Bone marrow (tissue), 2 donors: ENCODE measurements around the gene MDGA2.

Experiments used
- DNase-seq, 2 donors: peaks; one replicate each; lab custom pipeline; 2025; lab: John Stamatoyannopoulos, UW

MDGA2 gene

DNA sequence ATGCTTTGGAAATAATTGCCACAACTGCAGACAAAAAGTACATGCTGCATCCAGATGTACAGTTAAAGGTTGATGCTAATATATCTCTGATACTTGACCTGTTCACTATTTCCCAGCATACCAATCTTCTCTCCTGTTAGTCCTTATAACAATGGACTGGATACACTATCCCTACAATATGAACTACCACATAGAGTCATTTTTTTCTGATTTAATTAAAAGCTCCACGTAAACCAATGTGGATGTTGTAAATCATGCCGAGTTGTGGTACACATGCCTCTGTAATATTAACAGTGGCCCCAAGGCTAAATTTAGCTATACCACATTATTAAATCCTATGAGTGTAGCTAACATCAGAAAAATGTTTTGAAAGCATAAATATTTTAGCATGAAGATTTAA lies 554.8 kb downstream of the MDGA2 start:
- no peak for DNase-seq

DNA sequence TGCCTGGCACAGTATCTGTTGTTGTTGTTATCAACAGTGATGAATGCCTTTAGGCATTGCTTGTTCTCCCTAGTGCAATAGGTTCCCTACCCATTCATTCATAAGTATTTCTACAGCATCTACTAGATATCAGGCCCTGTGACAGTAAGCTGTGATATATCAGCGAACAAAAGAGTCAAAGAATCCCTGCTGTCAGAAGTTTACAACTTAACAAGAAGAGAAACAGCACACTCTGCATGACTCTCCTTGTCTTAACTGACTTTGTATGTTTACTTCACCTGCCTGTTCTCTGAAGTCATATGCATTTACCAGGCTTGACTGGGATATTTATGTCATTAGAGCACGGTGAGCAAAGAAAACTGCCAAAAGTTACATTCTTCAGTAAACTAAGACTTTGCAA lies 571.6 kb downstream of the MDGA2 start:
- no peak for DNase-seq

DNA sequence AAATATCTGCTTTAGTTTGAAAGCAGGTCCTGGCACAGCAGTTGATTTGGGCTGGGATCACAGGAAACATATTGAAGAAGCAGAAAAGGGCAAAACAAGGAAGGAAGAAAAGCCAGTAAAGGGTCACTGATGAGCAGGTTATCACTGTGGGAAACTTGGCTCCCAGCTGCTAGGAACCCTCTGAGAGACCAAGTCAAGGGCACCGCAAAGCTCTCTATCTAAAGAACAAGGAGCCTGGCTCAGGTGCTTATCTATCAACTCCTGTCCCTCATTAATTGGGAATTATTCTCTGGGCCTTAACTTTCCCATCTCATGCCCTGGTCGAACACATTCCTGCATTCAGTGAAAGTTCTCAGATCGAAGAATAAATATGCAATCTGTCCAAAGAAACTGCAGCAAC lies 572.9 kb downstream of the MDGA2 start:
- DNase-seq: no peak

DNA sequence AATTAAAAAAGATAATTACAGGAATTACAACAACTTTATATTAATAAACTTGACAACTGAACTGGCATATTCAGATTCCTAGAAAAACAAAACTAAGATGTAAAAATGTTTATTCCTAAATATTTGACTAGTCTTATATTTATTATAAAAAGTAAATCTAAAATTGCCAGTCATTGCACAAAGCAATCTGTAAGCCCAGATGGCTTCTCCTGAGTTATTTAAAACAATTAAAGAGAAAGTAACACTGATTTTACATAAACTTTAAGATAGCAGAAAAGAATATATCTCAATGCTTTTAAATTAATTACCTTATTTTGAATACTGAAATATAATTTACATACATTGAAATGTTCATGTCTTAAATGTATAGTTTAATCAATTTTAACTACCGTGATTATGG lies 589.7 kb downstream of the MDGA2 start:
- DNase-seq: no peak

DNA sequence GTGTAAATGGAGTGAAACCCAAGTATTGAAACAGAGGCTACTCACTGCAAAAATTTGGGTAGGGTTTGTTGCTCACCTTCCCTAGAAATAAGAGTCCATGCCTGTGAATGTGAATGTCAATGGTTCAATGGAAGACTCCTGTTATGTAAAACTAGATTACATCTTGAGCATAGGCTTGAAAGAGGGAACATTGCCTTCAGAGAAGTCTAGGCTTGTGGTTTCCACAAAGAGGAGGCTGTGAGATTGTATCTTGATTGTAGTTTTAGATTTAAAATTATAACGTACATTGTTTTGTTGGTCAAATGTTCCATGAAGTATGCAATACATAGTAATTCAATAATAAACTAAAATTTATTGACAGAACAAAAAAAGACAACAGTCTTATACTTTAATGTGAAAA lies 610.1 kb downstream of the MDGA2 start:
- DNase-seq: no peak

DNA sequence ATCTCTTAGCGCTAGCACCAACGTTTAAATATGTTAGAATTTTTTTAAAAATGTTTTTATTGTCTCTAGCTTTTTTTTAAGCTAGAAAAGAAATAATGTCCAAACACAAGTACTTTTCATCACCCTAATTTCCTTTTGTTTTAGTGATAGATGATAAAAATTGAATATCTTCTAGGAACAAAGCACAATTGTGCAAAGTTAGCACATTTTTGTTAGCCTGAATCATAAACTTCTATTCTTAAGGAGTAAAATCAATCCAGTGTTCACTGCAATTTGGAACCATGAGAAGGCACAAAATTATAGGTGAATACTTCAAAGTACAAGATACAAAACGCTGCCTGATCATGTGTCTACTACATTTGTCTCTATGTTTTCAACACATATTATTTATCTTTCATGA lies 615.4 kb downstream of the MDGA2 start:
- no peak for DNase-seq

DNA sequence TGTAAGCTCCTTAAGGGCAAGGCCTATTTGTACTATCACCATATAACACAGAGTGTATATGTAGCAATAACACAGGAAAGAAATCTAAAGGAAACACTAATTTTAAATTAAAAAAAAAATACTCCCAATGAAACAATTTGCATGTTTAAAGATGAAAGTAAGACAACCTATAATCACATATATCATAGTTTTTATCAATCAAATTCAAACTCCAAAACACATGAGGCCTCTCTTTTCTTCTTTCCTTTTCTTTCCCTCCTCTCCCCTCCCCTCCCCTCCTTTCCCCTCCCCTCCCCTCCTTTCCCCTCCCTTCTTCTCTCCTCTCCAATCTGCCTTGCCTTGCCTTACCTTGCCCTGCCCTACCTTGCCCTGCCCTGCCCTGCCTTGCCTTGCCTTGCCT lies 618.0 kb downstream of the MDGA2 start:
- DNase-seq: no peak

DNA sequence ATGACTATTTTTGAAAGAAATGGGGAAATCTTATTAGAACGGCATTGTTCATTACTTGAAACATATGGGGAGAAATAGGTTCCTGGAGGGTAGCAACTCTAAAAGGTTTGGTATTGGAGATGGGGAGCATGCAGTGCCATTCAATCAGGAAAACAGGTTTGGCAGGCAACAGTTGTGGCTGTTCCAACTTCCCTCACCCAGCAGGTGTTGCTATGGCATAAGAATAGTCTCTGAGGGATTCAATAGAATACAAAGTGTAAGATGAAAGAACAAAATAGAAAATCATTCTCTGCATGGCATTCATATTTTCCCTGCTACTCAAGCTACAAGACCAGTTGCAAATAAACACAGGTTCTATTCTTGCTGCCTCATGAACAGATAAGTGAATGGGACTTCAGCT lies 630.6 kb downstream of the MDGA2 start:
- no peak for DNase-seq

DNA sequence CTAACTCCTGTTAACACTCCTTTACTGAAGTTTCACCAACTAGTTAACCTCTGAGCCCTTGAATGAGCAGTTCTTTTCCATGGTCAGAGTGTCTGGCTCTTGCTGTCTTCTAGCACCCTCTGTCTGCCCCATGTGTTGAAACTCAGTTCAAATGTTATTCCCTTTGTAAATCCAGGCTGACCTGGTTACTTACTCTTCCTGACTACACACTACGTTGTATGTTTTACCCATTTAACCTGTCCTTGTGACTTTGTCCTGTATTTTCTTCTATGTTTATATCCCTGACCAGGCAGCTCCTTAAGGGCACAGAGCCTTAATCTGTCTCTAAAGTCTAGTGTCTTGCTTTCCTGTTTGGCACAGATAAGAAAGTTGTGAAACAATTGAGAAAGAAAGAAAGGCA lies 634.9 kb downstream of the MDGA2 start:
- DNase-seq: no peak

DNA sequence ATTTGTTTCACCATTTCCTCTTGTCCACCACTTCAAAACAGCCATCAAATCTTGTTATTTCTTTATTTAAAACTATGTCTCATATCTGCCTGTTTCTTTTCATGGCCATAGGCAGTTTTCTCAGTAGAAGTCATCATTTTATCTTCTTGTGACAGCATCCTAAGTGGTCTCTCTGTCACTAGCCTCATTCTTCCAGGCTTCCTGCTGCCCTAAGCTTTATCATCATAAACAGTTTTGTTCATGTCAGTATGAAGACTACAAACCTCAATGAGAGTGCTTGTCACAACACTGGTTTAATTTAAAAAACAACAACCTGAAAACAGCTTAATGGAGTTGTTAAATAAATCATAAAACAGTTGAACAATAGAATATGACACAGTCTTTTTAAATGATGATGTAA lies 636.1 kb downstream of the MDGA2 start:
- no peak for DNase-seq

DNA sequence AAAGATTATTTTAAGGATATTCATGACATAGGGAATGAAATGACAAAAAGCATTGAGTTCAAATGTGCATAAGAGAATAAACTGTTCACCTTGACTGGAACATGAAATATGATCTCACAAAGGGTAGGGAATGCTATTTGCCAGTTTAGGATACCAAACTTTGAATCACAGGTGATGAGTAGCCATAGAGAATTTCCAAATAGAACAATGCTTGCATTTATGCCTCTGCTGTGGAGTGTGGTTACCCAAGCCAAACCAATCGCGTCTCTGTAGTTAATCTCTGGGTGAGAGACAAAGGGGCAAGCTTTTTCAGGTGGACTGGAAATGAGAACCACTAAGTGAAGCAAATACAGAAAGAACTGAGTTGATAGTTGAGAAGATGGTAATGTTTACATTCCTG lies 652.7 kb downstream of the MDGA2 start:
- no peak for DNase-seq

DNA sequence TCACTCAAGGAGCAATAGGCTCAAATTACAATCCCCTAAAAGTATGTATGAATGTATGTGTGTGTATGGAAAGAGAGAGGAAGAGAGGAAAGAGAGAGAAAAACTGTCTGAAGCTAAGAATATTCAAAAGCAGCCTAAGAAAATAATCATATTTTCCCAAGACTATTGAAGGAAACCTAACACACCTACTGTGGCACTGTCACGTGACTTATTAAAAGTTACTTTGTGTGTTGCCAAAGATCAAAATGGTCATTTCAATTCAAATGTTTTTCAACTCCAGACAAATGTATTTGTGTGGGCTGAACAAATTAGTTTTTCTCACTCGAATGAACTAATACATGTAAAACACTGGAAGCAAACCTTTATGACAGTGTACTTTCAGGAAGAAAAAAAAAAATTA lies 654.9 kb downstream of the MDGA2 start:
- no peak for DNase-seq

DNA sequence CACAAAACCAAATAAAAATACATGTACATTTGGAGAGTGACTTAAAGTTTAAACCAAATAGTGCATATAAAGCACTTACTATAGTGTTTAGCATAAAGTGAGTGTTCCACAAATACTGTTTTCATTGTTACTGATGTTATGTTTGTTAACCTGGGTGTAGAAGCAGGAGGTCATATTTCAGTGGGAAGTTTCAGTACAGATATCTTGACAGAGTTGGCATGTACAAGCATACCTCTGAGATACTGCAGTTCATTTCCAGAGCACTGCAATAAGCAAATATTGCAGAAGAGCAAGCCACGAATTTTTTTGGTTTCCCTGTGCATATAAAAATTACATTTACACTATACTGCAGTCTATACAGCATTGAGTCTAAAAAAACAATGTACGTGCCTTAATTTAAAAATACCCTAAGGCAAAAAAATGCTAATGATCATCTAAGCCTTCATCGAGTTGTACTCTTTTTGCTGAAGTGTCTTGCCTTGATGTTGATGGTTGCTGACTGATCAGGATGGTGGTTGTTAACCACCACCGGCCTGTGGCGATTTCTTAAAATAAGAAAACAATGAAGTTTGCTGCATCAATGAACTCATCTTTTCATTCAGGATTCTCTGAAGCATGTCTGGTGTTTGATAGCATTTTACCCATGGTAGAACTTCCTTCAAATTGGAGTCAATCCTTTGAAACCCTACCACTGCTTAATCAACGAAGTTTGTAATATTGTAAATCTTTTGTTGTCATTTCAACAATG lies 662.7 kb downstream of the MDGA2 start:
- DNase-seq: no peak

DNA sequence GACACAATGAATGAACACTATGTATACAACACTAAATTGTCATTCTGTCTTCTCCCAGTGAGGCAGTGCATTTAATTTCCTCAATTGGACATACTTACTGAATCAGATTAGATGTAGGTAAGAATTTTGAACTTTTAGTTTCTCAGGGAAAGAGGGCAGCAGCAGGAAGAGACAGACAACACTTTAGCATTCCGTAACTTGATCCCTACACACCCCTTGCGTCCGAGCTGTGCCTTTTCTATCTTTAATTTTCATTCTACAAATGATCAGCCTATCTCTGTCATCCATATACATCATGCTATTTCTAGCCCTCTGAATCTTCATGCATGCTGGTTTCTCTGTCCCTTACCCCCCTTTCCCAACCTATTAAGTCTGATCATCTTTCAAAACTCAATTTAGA lies 665.8 kb downstream of the MDGA2 start:
- DNase-seq: no peak

DNA sequence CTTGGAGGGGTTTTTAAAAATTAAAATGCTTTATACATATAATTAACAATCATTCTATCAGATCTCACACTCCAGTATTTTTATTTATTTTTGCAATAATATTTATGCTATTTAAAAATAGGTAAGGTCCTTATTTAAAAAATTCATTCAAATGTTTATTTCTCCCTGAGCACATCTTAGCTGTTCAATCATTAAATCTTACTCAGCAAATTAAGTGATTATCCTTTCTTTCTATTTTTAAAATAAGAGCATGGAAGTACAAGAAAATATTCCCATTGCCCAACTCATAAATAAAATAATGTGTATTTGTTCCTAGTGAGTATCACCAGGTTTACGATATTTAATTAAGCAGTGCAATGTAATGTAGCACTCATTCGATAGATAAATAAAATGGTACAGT lies 666.7 kb downstream of the MDGA2 start:
- no peak for DNase-seq

DNA sequence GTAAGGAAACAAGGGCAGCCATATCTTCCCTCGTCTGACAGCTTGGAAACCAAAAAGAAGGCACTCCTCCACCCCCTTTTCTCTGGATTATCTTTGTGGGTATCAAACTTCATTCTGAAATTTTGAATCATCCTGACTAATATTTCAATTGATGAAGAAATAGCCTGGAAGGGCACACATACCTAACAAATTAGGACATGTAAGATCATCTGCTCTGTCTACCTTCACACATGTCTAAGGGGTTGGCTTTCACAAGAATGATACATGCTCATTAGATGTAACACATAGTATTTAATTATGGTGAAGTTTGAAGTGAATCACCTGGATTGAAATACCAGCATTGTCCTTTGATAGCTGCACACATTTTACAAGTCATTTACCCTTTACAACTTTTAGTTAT lies 675.7 kb downstream of the MDGA2 start:
- DNase-seq: no peak

DNA sequence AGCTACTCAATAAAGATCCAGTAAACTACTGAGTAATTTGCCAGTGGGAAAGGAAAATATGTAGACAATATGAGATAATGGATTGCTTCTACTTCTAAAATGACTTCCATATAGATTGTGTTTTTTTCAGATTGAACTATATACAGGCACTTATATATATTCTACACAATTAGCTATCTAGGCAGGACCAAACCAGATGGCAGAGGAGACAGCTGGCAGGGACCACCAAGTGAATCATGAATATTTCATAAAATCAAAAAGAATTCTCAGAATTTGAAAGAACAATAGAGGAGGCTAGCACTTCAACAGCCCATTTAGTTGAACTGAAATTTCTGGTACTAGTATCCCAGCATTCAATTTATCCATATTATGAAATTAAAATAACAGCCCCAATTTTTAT lies 685.8 kb downstream of the MDGA2 start:
- no peak for DNase-seq

DNA sequence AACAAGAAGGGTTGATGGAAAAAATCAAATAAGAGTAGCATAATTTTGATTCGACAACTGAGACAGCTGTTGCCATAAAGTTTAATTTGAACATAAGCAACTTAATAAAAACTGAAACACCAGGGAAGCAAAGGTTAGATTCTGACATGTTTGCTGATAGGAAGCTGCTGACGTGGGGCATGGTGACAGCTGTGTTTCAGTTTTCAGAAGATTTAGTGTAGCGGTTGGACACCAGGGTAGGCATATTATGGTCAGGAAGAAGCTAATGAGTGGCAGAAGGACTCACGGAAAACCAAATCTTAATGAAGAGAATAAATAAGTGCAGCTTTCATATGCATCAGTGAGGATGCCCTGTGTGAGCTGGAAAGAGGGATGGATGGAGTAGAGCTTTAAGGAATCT lies 687.1 kb downstream of the MDGA2 start:
- no peak for DNase-seq

DNA sequence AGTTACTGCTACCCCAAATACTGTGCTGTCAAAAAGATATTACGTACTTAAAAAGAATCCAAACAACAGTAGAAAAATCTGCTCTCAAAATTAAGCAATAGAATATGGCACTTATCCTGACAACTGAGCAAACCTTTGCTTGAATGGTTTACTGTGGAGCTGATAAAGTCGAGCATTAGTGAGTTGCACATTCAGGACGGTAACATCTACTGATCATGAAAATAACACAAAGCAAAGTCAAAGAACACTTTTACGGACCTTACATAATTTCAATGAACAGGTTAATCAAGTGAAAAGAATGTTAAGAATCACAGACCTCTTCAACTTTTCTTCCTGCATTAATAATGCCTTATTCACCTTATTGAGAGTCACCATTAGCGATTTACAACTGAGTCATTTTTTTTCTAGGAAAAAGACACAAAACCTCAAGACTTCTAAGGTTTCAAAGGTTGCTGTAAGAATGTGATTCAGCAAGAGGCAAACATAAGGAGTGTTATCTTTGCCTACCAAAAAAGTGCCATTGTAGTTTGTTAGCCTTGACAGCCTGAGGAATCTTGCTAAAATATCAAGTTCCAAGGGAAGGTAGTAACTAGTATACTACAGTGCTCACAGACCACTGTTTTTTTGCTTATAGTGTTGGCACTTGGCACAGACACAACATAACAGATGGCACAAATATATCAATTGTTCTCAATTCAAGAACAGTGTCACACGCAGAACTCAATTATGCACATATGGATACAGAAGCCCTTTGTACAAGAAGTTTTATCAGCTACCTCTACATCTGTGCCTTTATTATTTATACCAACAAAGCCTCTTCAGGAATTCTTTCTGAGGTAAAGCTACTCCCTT lies 689.6 kb downstream of the MDGA2 start:
- DNase-seq: no peak

DNA sequence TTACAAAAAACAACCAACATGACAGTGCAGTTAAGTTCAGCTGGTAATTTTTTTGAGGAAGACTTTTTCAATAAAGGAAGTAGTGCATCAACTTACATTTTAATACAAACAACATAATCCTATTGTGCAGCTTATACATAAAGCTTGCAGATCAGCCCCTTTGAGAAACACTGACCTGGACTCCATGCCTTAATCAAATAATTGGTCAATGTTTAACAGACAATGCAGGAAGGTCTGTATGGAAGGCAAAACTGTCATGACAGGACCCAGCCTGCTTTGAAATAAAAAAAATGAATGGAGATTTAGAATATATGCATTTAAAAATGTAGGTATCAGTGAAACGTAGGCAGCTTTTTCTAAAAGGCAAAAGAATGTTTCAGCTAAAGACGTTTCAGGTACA lies 702.1 kb downstream of the MDGA2 start:
- DNase-seq: no peak

DNA sequence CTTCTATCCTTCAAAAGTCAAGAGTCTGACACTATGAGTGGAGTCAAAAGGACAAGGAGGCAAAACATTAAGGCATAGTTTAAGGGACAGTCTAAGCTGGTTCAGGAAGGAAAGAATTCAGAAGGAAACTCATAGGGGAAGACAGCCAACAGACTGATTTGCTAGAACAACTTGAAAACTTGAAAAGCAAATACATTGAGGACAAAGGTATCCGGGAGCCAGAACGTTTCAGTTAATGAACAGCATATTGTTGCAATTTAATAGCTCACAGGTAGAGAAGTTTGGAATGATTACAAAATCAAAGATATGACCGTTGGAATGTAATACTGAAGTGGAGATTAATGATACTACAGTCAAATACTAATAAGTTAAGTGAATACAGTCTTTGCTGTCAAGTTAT lies 711.0 kb downstream of the MDGA2 start:
- DNase-seq: no peak

DNA sequence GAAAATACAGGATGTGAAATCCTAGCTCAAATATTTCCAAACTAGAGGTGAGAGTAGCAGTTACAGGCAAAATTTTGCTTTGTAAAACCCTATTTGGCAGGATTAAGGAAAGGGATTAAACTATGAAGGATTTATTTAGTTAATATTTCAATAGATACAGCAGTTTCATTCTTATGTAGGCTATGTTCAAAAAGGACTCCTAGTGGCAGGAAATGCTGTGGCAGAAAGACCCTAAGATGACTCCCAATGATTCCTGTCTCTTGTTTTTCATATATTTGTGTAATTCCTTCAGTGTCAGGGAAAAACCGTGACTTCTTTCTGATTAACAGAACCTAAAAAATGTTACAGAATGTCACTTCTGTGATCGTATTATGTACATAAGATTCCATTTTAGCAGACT lies 724.3 kb downstream of the MDGA2 start:
- DNase-seq: no peak

DNA sequence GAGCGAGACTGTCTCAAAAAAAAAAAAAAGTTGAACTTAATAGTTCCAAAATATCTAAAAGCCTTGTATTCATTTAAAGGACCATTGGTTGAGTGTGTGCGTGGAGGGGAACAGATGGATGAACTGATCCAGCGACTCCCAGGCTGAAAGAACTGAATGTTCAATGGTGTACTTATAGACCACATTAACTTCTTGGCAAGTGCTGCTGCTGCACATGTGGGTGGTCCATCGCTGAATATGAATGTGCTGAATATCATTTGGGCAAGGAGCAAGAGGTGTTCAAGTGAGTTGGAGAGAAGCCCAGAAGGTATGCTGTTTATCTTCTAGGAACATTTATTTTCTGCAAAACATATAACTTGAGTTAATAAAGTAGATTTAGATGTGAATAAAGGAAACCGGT lies 734.8 kb downstream of the MDGA2 start:
- no peak for DNase-seq

DNA sequence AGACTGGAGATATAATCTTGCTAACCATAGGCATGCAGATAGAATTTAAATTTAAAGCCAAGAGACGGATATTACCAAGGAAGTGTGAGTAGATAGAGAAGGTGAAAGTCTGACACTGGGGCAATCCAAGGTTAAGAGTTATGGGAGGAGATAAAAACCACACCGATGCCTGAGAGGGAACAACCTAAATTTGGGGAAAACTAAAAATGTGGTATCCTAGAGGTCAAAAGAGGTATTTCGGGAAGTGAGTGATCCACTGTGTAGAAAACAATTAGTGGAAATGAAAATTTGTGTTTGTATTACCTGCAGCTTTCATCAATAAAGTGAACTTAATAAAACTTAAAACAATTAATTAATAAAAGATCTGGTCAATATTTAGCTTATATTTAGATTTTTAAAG lies 754.9 kb downstream of the MDGA2 start:
- DNase-seq: no peak
